ENCODE measurements around the gene DOCK3.
"Not testable (repeated sequence)": the region's sequence is repeated elsewhere in the genome, so short reads cannot be mapped to it uniquely, and the experiment has no call there.

DNA sequence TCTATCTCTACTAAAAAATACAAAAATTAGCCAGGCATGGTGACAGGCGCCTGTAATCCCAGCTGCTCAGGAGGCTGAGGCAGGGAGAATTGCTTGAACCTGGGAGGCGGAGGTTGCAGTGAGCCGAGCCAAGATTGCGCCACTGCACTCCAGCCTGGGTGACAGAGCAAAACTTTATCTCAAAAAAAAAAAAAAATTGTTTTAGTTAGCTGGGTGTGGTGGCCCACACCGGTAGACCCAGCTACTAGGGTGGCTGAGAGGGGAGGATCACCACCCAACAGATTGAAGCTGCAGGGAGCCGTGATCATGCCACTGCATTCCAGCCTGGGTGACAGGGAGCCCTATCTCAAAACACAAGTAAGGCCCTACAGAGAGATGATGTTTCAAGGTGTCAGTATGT lies 712.6 kb downstream of the DOCK3 start:
- not testable (repeated sequence) for TF ChIP-seq POLR2A (IDR thresholded peaks at IDR 0.05; ENCODE audit: low read depth, low read length); MXI1 (IDR thresholded peaks at IDR 0.05; ENCODE audit: low read depth, low read length); ZZZ3 (IDR thresholded peaks at IDR 0.05; ENCODE audit: control insufficient read depth, insufficient read length, low read depth); RAD21 (IDR thresholded peaks at IDR 0.05; ENCODE audit: insufficient read depth, low read depth, low read length); GABPA (IDR thresholded peaks at IDR 0.05; ENCODE audit: low read depth); ZNF274 (IDR thresholded peaks at IDR 0.05; ENCODE audit: insufficient read depth, insufficient read length); PML (IDR thresholded peaks at IDR 0.05; ENCODE audit: low read length); EZH2 (IDR thresholded peaks at IDR 0.05; ENCODE audit: borderline replicate concordance, control insufficient read depth, low read depth, low read length); ZNF207 (IDR thresholded peaks at IDR 0.05; ENCODE audit: borderline replicate concordance); CBX5 (IDR thresholded peaks at IDR 0.05; ENCODE audit: low read depth)
- TF ChIP-seq, protein P1, sequence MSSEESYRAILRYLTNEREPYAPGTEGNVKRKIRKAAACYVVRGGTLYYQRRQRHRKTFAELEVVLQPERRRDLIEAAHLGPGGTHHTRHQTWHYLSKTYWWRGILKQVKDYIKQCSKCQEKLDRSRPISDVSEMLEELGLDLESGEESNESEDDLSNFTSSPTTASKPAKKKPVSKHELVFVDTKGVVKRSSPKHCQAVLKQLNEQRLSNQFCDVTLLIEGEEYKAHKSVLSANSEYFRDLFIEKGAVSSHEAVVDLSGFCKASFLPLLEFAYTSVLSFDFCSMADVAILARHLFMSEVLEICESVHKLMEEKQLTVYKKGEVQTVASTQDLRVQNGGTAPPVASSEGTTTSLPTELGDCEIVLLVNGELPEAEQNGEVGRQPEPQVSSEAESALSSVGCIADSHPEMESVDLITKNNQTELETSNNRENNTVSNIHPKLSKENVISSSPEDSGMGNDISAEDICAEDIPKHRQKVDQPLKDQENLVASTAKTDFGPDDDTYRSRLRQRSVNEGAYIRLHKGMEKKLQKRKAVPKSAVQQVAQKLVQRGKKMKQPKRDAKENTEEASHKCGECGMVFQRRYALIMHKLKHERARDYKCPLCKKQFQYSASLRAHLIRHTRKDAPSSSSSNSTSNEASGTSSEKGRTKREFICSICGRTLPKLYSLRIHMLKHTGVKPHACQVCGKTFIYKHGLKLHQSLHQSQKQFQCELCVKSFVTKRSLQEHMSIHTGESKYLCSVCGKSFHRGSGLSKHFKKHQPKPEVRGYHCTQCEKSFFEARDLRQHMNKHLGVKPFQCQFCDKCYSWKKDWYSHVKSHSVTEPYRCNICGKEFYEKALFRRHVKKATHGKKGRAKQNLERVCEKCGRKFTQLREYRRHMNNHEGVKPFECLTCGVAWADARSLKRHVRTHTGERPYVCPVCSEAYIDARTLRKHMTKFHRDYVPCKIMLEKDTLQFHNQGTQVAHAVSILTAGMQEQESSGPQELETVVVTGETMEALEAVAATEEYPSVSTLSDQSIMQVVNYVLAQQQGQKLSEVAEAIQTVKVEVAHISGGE (CRISPR knock-in tag; IDR thresholded peaks at IDR 0.05) = not testable (repeated sequence)
- TF ChIP-seq, protein P2, sequence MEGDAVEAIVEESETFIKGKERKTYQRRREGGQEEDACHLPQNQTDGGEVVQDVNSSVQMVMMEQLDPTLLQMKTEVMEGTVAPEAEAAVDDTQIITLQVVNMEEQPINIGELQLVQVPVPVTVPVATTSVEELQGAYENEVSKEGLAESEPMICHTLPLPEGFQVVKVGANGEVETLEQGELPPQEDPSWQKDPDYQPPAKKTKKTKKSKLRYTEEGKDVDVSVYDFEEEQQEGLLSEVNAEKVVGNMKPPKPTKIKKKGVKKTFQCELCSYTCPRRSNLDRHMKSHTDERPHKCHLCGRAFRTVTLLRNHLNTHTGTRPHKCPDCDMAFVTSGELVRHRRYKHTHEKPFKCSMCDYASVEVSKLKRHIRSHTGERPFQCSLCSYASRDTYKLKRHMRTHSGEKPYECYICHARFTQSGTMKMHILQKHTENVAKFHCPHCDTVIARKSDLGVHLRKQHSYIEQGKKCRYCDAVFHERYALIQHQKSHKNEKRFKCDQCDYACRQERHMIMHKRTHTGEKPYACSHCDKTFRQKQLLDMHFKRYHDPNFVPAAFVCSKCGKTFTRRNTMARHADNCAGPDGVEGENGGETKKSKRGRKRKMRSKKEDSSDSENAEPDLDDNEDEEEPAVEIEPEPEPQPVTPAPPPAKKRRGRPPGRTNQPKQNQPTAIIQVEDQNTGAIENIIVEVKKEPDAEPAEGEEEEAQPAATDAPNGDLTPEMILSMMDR (IDR thresholded peaks at IDR 0.05 in 2 of 3, conservative IDR thresholded peaks at IDR 0.05 in 1 of 3; ENCODE audit: control insufficient read depth in 2 of 3, extremely low read depth in 1 of 3, insufficient read depth in 1 of 3, low read depth in 3 of 3, low read length in 3 of 3) = not testable (repeated sequence)
- TF ChIP-seq, protein P3, sequence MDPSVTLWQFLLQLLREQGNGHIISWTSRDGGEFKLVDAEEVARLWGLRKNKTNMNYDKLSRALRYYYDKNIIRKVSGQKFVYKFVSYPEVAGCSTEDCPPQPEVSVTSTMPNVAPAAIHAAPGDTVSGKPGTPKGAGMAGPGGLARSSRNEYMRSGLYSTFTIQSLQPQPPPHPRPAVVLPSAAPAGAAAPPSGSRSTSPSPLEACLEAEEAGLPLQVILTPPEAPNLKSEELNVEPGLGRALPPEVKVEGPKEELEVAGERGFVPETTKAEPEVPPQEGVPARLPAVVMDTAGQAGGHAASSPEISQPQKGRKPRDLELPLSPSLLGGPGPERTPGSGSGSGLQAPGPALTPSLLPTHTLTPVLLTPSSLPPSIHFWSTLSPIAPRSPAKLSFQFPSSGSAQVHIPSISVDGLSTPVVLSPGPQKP (IDR thresholded peaks at IDR 0.05; ENCODE audit: low read depth, low read length) = not testable (repeated sequence)
- TF ChIP-seq, protein P4, sequence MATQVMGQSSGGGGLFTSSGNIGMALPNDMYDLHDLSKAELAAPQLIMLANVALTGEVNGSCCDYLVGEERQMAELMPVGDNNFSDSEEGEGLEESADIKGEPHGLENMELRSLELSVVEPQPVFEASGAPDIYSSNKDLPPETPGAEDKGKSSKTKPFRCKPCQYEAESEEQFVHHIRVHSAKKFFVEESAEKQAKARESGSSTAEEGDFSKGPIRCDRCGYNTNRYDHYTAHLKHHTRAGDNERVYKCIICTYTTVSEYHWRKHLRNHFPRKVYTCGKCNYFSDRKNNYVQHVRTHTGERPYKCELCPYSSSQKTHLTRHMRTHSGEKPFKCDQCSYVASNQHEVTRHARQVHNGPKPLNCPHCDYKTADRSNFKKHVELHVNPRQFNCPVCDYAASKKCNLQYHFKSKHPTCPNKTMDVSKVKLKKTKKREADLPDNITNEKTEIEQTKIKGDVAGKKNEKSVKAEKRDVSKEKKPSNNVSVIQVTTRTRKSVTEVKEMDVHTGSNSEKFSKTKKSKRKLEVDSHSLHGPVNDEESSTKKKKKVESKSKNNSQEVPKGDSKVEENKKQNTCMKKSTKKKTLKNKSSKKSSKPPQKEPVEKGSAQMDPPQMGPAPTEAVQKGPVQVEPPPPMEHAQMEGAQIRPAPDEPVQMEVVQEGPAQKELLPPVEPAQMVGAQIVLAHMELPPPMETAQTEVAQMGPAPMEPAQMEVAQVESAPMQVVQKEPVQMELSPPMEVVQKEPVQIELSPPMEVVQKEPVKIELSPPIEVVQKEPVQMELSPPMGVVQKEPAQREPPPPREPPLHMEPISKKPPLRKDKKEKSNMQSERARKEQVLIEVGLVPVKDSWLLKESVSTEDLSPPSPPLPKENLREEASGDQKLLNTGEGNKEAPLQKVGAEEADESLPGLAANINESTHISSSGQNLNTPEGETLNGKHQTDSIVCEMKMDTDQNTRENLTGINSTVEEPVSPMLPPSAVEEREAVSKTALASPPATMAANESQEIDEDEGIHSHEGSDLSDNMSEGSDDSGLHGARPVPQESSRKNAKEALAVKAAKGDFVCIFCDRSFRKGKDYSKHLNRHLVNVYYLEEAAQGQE (IDR thresholded peaks at IDR 0.05; ENCODE audit: low read depth, low read length) = not testable (repeated sequence)
